ENCODE results near the gene TNPO1. TPM values are rescaled to one million over a fixed set of nuclear protein-coding genes. Genes with fewer than 3 reads are reported as not detected.
A peak's percentile ranks its signal among the peaks of the same experiment; 100 is the strongest.

Gene TNPO1
- total and polyA plus RNA-seq, 10 of the 15 experiments (the other 5 are each of a cell fraction or from before 2014, with no cell fraction given): 18.1 to 123 (median 79.2) TPM

GRCh38 chr5:72848474-72849428 is 32.3 kb downstream of the TNPO1 start (continued):
- TF ChIP-seq CEBPZ (IDR thresholded peaks at IDR 0.05; ENCODE audit: low read depth, low read length): no peak
- TF ChIP-seq MYB (IDR thresholded peaks at IDR 0.05; ENCODE audit: borderline replicate concordance, low read depth, low read length): no peak
- no peak for TF ChIP-seq NFXL1 (IDR thresholded peaks at IDR 0.05; ENCODE audit: borderline replicate concordance)
- TF ChIP-seq, protein P1, sequence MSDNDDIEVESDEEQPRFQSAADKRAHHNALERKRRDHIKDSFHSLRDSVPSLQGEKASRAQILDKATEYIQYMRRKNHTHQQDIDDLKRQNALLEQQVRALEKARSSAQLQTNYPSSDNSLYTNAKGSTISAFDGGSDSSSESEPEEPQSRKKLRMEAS (IDR thresholded peaks at IDR 0.05; ENCODE audit: low read depth, low read length): no peak
- no peak for TF ChIP-seq NRF1 (conservative IDR thresholded peaks at IDR 0.05; ENCODE audit: low read depth, low read length)
- TF ChIP-seq MXI1 (IDR thresholded peaks at IDR 0.05; ENCODE audit: low read depth, low read length): peak; percentile 67
- TF ChIP-seq, protein P2, sequence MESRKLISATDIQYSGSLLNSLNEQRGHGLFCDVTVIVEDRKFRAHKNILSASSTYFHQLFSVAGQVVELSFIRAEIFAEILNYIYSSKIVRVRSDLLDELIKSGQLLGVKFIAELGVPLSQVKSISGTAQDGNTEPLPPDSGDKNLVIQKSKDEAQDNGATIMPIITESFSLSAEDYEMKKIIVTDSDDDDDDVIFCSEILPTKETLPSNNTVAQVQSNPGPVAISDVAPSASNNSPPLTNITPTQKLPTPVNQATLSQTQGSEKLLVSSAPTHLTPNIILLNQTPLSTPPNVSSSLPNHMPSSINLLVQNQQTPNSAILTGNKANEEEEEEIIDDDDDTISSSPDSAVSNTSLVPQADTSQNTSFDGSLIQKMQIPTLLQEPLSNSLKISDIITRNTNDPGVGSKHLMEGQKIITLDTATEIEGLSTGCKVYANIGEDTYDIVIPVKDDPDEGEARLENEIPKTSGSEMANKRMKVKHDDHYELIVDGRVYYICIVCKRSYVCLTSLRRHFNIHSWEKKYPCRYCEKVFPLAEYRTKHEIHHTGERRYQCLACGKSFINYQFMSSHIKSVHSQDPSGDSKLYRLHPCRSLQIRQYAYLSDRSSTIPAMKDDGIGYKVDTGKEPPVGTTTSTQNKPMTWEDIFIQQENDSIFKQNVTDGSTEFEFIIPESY (IDR thresholded peaks at IDR 0.05): no peak
- 0 out of 3 replicates have a peak, but pooled peaks of 1 of the 2 experiments have one; percentile 41 for TF ChIP-seq EGR1 (IDR thresholded peaks at IDR 0.05; ENCODE audit: borderline replicate concordance in 1 of 2, low read depth in 2 of 2, low read length in 2 of 2)
- TF ChIP-seq, protein P3, sequence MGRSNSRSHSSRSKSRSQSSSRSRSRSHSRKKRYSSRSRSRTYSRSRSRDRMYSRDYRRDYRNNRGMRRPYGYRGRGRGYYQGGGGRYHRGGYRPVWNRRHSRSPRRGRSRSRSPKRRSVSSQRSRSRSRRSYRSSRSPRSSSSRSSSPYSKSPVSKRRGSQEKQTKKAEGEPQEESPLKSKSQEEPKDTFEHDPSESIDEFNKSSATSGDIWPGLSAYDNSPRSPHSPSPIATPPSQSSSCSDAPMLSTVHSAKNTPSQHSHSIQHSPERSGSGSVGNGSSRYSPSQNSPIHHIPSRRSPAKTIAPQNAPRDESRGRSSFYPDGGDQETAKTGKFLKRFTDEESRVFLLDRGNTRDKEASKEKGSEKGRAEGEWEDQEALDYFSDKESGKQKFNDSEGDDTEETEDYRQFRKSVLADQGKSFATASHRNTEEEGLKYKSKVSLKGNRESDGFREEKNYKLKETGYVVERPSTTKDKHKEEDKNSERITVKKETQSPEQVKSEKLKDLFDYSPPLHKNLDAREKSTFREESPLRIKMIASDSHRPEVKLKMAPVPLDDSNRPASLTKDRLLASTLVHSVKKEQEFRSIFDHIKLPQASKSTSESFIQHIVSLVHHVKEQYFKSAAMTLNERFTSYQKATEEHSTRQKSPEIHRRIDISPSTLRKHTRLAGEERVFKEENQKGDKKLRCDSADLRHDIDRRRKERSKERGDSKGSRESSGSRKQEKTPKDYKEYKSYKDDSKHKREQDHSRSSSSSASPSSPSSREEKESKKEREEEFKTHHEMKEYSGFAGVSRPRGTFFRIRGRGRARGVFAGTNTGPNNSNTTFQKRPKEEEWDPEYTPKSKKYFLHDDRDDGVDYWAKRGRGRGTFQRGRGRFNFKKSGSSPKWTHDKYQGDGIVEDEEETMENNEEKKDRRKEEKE (IDR thresholded peaks at IDR 0.05): peak; percentile 55; the same call in 1 of the 2 replicates
- TF ChIP-seq NR2C1 (IDR thresholded peaks at IDR 0.05): peak; percentile 15; the same call in 1 of the 2 replicates
- no peak for TF ChIP-seq CHD2 (IDR thresholded peaks at IDR 0.05; ENCODE audit: borderline replicate concordance, low read depth, low read length)
- no peak for TF ChIP-seq USF2 (IDR thresholded peaks at IDR 0.05; ENCODE audit: borderline replicate concordance, low read depth, low read length)
- TF ChIP-seq BHLHE40 (IDR thresholded peaks at IDR 0.05; ENCODE audit: borderline replicate concordance in 1 of 2, low read depth in 2 of 2, low read length in 1 of 2): peak in 1 of 2 experiments; percentile 53; a peak in 2 of 4 replicates
- no peak; the same call in 1 of the 2 replicates for TF ChIP-seq ASH2L (IDR thresholded peaks at IDR 0.05; ENCODE audit: borderline replicate concordance, low read depth)
- no peak for TF ChIP-seq HCFC1 (IDR thresholded peaks at IDR 0.05; ENCODE audit: low read length)
- no peak for TF ChIP-seq SREBF1 (IDR thresholded peaks at IDR 0.05; ENCODE audit: low read length)
- peak; percentile 84 for TF ChIP-seq SIN3A (IDR thresholded peaks at IDR 0.05; ENCODE audit: low read depth, low read length)

Measured in GM12878 (cell line).